HG03520 (cell line): ENCODE results near the gene APOBEC3B.
"Not testable (repeated sequence)": the region's sequence is repeated elsewhere in the genome, so short reads cannot be mapped to it uniquely, and the experiment has no call there.

Source experiments
- ATAC-seq: cut with Tn5 transposase; IDR thresholded peaks from one replicate; pipeline ENCODE4 v1.9.1; 2021; ENCODE audit warnings: mild to moderate bottlenecking, moderate library complexity; ENCODE audit not compliant: unreplicated experiment

APOBEC3B gene

GRCh38 chr22:38987171-38987895 lies 5.2 kb downstream of the APOBEC3B start:
- ATAC-seq: no peak

- no peak for ATAC-seq
These were observed 7.3 kb downstream of the APOBEC3B start for GRCh38 chr22:38989466-38989865.

GRCh38 chr22:38992871-38993371 lies 10.8 kb downstream of the APOBEC3B start:
- ATAC-seq: not testable (repeated sequence)

GRCh38 chr22:38996105-38996504 lies 14.0 kb downstream of the APOBEC3B start:
- no peak for ATAC-seq

- no peak for ATAC-seq
These were observed 15.4 kb downstream of the APOBEC3B start for GRCh38 chr22:38997518-38997917.

GRCh38 chr22:39003165-39003638 lies 21.1 kb downstream of the APOBEC3B start:
- ATAC-seq: no peak

GRCh38 chr22:39007177-39007576 lies 25.0 kb downstream of the APOBEC3B start:
- ATAC-seq: no peak

GRCh38 chr22:39008271-39008850 lies 26.2 kb downstream of the APOBEC3B start:
- not testable (repeated sequence) for ATAC-seq

- ATAC-seq: no peak
These were observed 28.8 kb downstream of the APOBEC3B start for GRCh38 chr22:39010946-39011345.

GRCh38 chr22:39012533-39013511 lies 30.7 kb downstream of the APOBEC3B start:
- no peak for ATAC-seq

- not testable (repeated sequence) for ATAC-seq
These were observed 31.4 kb downstream of the APOBEC3B start for GRCh38 chr22:39013561-39013941.

- ATAC-seq: no peak
These were observed 32.0 kb downstream of the APOBEC3B start, which contains the start of gene APOBEC3C for GRCh38 chr22:39013942-39014722. Gene APOBEC3C, plus strand, starts transcription at chr22:39014257. Its CDS starts 106 bp downstream, at chr22:39014363.

GRCh38 chr22:39014723-39015121 lies 32.6 kb downstream of the APOBEC3B start:
- ATAC-seq: not testable (repeated sequence)

- no peak for ATAC-seq
These were observed 34.4 kb downstream of the APOBEC3B start for GRCh38 chr22:39016592-39016991.

- no peak for ATAC-seq
These were observed 35.6 kb downstream of the APOBEC3B start for GRCh38 chr22:39017596-39018365.

- ATAC-seq: not testable (repeated sequence)
These were observed 38.0 kb downstream of the APOBEC3B start for GRCh38 chr22:39020021-39020651.

GRCh38 chr22:39021552-39022250 lies 39.6 kb downstream of the APOBEC3B start:
- ATAC-seq: no peak
